ENCODE results near the gene DOCK9.
A peak's percentile ranks its signal among the peaks of the same experiment; 100 is the strongest.

DOCK9 gene

GRCh38 chr13:98848746-98849145, 129.1 kb downstream of the DOCK9 start:
- intact Hi-C loops (cut with DNase I; ENCODE audit: low total_unique reads), result loop anchor here (10.0 kb wide), 1 partner anchor 186 kb away; no protein-coding TSS in a partner anchor
- Histone ChIP-seq H3K36me3 (peaks cover 8 to 36% (median 23%) of the 10 kb centered on the region in 3 donors), H3K27me3 (no peaks in the 10 kb centered on the region), H3K9me3 (no peaks in the 10 kb centered on the region), H3K4me1 (peaks cover 0 to 6% (median 0%) of the 10 kb centered on the region in 4 donors), H3K4me3 (no peak overlapping the region), H3K27ac (no peak overlapping the region)
- no peak for TF ChIP-seq CTCF (IDR thresholded peaks at IDR 0.05)
- peak in 1 of 2 donors; percentile 48 for DNase-seq

- no peak for DNase-seq
- intact Hi-C loops (cut with DNase I; ENCODE audit: low total_unique reads), result loop anchor here (10.0 kb wide), 1 partner anchor 187 kb away; no protein-coding TSS in a partner anchor
- Histone ChIP-seq H3K4me3 (no peak overlapping the region), H3K36me3 (peaks cover 8 to 36% (median 23%) of the 10 kb centered on the region in 3 donors), H3K27ac (no peak overlapping the region), H3K4me1 (no peaks in the 10 kb centered on the region), H3K27me3 (no peaks in the 10 kb centered on the region), H3K9me3 (no peaks in the 10 kb centered on the region)
- TF ChIP-seq CTCF (IDR thresholded peaks at IDR 0.05), result no peak
Observed at GRCh38 chr13:98847780-98848179, 130.1 kb downstream of the DOCK9 start.

GRCh38 chr13:98846986-98847385, 130.9 kb downstream of the DOCK9 start:
- Histone ChIP-seq H3K36me3 (peaks cover 8 to 36% (median 23%) of the 10 kb centered on the region in 3 donors), H3K27me3 (no peaks in the 10 kb centered on the region), H3K9me3 (no peaks in the 10 kb centered on the region), H3K27ac (no peak overlapping the region), H3K4me1 (no peaks in the 10 kb centered on the region), H3K4me3 (no peak overlapping the region)
- intact Hi-C loops (cut with DNase I; ENCODE audit: low total_unique reads), result loop anchor here (10.0 kb wide), 1 partner anchor 188 kb away; no protein-coding TSS in a partner anchor
- no peak for TF ChIP-seq CTCF (IDR thresholded peaks at IDR 0.05)
- no peak for DNase-seq

GRCh38 chr13:98846521-98846920, 131.3 kb downstream of the DOCK9 start:
- Histone ChIP-seq H3K9me3 (no peaks in the 10 kb centered on the region), H3K27me3 (no peaks in the 10 kb centered on the region), H3K4me3 (no peak overlapping the region), H3K36me3 (peaks cover 8 to 36% (median 23%) of the 10 kb centered on the region in 3 donors), H3K4me1 (no peaks in the 10 kb centered on the region), H3K27ac (no peak overlapping the region)
- no peak for TF ChIP-seq CTCF (IDR thresholded peaks at IDR 0.05)
- intact Hi-C loops (cut with DNase I; ENCODE audit: low total_unique reads), result loop anchor here (10.0 kb wide), 1 partner anchor 188 kb away; no protein-coding TSS in a partner anchor
- no peak for DNase-seq

- no peak for DNase-seq
- Histone ChIP-seq H3K4me3 (no peak overlapping the region), H3K9me3 (no peaks in the 10 kb centered on the region), H3K36me3 (peaks cover 8 to 32% (median 23%) of the 10 kb centered on the region in 3 donors), H3K4me1 (no peaks in the 10 kb centered on the region), H3K27me3 (no peaks in the 10 kb centered on the region), H3K27ac (no peak overlapping the region)
- no peak for TF ChIP-seq CTCF (IDR thresholded peaks at IDR 0.05)
- intact Hi-C loops (cut with DNase I; ENCODE audit: low total_unique reads), result loop anchor here (10.0 kb wide), 1 partner anchor 189 kb away; no protein-coding TSS in a partner anchor
Observed at GRCh38 chr13:98845742-98846141, 132.1 kb downstream of the DOCK9 start.

Measured in tibial artery (tissue), 4 donors.